ENCODE measurements around the gene ANKRD44.

The ANKRD44 gene

GRCh38 chr2:197339016-197339415 lies 28.4 kb upstream of the ANKRD44 start:
- H3K4me3 ChIP-seq (ENCODE audit: low read depth, low read length), result no peak overlapping the region
- no peak for TF ChIP-seq CTCF (IDR thresholded peaks at IDR 0.05; ENCODE audit: borderline replicate concordance, insufficient read depth, low read depth, low read length)

GRCh38 chr2:197332641-197333040 lies 22.1 kb upstream of the ANKRD44 start:
- H3K4me3 ChIP-seq (ENCODE audit: low read depth, low read length), result no peak overlapping the region
- no peak for TF ChIP-seq CTCF (IDR thresholded peaks at IDR 0.05; ENCODE audit: borderline replicate concordance, insufficient read depth, low read depth, low read length)

DNA sequence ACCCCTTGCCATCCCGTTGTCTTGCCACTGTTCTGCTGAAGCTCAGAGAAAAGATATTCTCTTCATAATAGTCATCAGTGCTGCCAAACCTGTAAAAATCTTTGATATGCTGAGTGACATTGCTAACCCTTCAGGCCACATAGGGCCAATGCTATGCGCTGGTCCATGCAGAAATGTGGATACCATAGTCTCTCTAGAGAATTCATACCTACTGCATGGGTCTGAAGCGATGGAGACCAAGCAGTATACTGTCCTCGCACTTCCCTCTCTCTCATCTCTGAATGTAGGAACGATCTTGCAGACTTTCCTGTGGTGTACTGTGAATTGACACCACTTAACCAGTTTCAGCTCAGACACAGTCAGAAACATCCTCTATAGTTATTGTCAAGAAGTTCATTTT lies 17.9 kb upstream of the ANKRD44 start:
- no peak for TF ChIP-seq CTCF (IDR thresholded peaks at IDR 0.05; ENCODE audit: borderline replicate concordance, insufficient read depth, low read depth, low read length)
- no peak overlapping the region for H3K4me3 ChIP-seq (ENCODE audit: low read depth, low read length)

DNA sequence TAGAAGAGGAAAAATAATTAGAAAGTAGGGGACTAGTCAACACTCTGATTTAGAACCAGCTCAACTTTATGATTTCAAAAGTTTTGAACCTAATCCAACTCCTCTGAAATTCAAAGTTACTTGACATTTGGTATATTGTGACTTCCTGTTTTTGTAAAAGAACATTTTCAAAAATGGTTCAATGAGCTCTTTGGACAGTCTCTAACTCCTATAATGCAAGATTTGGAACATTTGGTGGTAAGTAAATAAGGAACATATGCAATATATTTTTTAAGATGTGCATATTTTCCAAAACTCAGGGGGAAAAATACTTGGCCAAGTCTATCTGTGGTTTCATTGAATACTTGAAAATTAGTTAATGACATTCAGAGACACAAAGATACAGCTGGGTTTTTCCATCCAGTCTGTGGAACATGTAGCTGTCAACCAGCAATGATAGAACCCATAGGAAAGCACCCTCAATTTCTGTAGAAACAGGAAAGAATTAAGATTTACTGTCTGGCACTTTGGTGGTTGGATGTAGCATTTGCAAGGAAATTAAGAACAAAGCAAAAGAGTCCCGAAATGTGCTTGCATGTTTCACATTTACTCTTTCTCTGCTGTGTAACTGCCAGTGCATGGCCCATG lies 17.0 kb upstream of the ANKRD44 start:
- H3K4me3 ChIP-seq (ENCODE audit: low read depth, low read length), result no peak overlapping the region
- no peak for TF ChIP-seq CTCF (IDR thresholded peaks at IDR 0.05; ENCODE audit: borderline replicate concordance, insufficient read depth, low read depth, low read length)

- no peak overlapping the region for H3K4me3 ChIP-seq (ENCODE audit: low read depth, low read length)
- no peak for TF ChIP-seq CTCF (IDR thresholded peaks at IDR 0.05; ENCODE audit: borderline replicate concordance, insufficient read depth, low read depth, low read length)
These were observed 16.5 kb upstream of the ANKRD44 start for GRCh38 chr2:197327073-197327471.

DNA sequence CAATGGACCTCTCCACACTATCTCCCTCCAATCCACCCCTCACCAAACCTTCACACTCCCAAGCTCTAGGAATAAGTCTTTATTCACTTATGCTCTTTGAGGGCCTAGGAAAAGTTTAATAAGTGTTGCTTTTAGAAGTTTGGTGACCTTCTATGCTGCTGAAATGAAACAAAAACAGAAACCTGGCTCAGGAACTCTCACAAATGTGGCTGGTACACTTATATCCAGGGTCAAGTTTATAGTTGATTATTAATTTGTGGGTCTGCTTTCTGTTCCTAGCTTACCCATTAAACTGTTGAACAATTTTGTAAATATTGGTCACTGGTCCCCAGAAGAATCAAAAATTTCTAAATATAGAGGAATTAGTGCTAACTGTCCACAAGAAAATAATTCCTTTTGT lies 14.2 kb upstream of the ANKRD44 start:
- no peak overlapping the region for H3K4me3 ChIP-seq (ENCODE audit: low read depth, low read length)

More for the DNA sequence above, 14.2 kb upstream of the ANKRD44 start:
- TF ChIP-seq CTCF (IDR thresholded peaks at IDR 0.05; ENCODE audit: borderline replicate concordance, insufficient read depth, low read depth, low read length), result no peak

All from GM12875 (cell line).